GM12878 (cell line): ENCODE measurements around the gene PI4KA. TPM values are rescaled to one million over a fixed set of nuclear protein-coding genes. Genes with fewer than 3 reads are reported as not detected.

Experiments used
- ATAC-seq: fragments of 200-7000 bp; cut with Tn5 transposase; 3 replicates; pipeline ENCODE4 v1.9.1; 2020; ENCODE audit warnings: mild to moderate bottlenecking, moderate library complexity
- BruUV-seq: library from RNA; stranded (reverse); fragments of 400-500 nt; replicated peaks from 2 replicates; lab custom pipeline; 2021; lab: Mats Ljungman, UMichigan
- CTCF ChIA-PET: fragments of 300-600 bp; sonication (Branson Sonifier 250); formaldehyde crosslinking; extraction: SDS; loops from one replicate; lab custom pipeline; 2021; ENCODE audit warnings: inconsistent platforms; lab: Yijun Ruan, JAX
- POLR2A ChIA-PET: fragments of 350-600 bp; formaldehyde crosslinking; extraction: SDS; loops from one replicate; lab custom pipeline; 2021; ENCODE audit warnings: inconsistent platforms; lab: Charles Lee
- RAD21 ChIA-PET: fragments of 300-600 bp; sonication (Branson Sonifier 250); formaldehyde crosslinking; loops from one replicate; lab custom pipeline; 2023; ENCODE audit warnings: antibody characterized with exemption; ENCODE audit not compliant: unreplicated experiment; lab: Charles Lee
- SMC1A ChIA-PET: fragments of 300-600 bp; sonication (Branson Sonifier 250); formaldehyde crosslinking; loops from one replicate; lab custom pipeline; 2023; ENCODE audit not compliant: unreplicated experiment, uncharacterized antibody; lab: Charles Lee
- DNase-seq: peaks from one replicate; pipeline ENCODE4 v3.0.0-alpha.2; 2011; ENCODE audit warnings: low read depth, low spot score
- FAIRE-seq: peaks from 3 replicates; lab custom pipeline; 2011; peaks lifted over from hg19 to GRCh38; lab: Jason Lieb, UNC
- H2AFZ ChIP-seq: 2 replicates; pipeline ENCODE4 v1.6.0; 2011; ENCODE audit warnings: low read depth, low read length, control low read depth; ENCODE audit not compliant: control insufficient read depth
- H3K27ac ChIP-seq: 2 replicates; pipeline ENCODE4 v1.5.1; 2011; ENCODE audit warnings: control low read depth; ENCODE audit not compliant: control insufficient read depth, insufficient read depth
- H3K27me3 ChIP-seq, 2 experiments: replicated peaks in 1 of 2; 2 replicates each; pipeline versions ENCODE4 v1.6.0 to v1.6.1; 2011; ENCODE audit warnings: low read length in 1 of 2; ENCODE audit not compliant: control insufficient read depth in 2 of 2, insufficient read depth in 2 of 2
- H3K36me3 ChIP-seq, 2 experiments: 2 replicates each; pipeline ENCODE4 v1.5.1; 2011; ENCODE audit warnings: low read length in 1 of 2; ENCODE audit not compliant: control insufficient read depth in 2 of 2, insufficient read depth in 2 of 2
- H3K4me1 ChIP-seq: 2 replicates; pipeline ENCODE4 v1.6.1; 2011; ENCODE audit warnings: mild to moderate bottlenecking, low read length, moderate library complexity, mixed read lengths; ENCODE audit not compliant: control insufficient read depth, insufficient read depth
- H3K4me2 ChIP-seq: 2 replicates; pipeline ENCODE4 v1.6.0; 2011; ENCODE audit warnings: control low read depth; ENCODE audit not compliant: control insufficient read depth, insufficient read depth
- H3K4me3 ChIP-seq: fragments of 200-600 bp; sonication (generic); 2 replicates; pipeline ENCODE4 v1.5.1; 2016
- H3K79me2 ChIP-seq: 2 replicates; pipeline ENCODE4 v1.6.0; 2011; ENCODE audit warnings: low read length; ENCODE audit not compliant: control insufficient read depth, insufficient read depth
- H3K9ac ChIP-seq: 2 replicates; pipeline ENCODE4 v1.8.0; 2011; ENCODE audit warnings: low read length, control low read depth, mixed read lengths; ENCODE audit not compliant: control insufficient read depth, insufficient read depth
- H3K9me3 ChIP-seq: replicated peaks from 3 replicates; pipeline ENCODE4 v1.5.1; 2011; ENCODE audit warnings: mild to moderate bottlenecking, low read length; ENCODE audit not compliant: control insufficient read depth, insufficient read depth
- H4K20me1 ChIP-seq: 2 replicates; pipeline ENCODE4 v1.6.0; 2011; ENCODE audit not compliant: control insufficient read depth, insufficient read depth
- ATF7 ChIP-seq: fragments of 450-650 bp; IDR thresholded peaks from 2 replicates; pipeline ENCODE4 v1.6.1; 2016; ENCODE audit warnings: low read depth, mild to moderate bottlenecking
- PML ChIP-seq: IDR thresholded peaks from 2 replicates; pipeline ENCODE4 v1.6.1; 2012; ENCODE audit warnings: low read length, inconsistent platforms
- POU2F2 ChIP-seq: IDR thresholded peaks from 3 replicates; pipeline ENCODE4 v1.6.1; 2011; ENCODE audit warnings: low read depth, mild to moderate bottlenecking, low read length, borderline replicate concordance
- ZNF274 ChIP-seq: IDR thresholded peaks from one replicate; pipeline ENCODE4 v1.8.0; 2011; ENCODE audit not compliant: insufficient read length, insufficient read depth
- ZNF622 ChIP-seq: fragments of 450-650 bp; IDR thresholded peaks from 2 replicates; pipeline ENCODE4 v1.6.1; 2017; ENCODE audit warnings: mild to moderate bottlenecking, inconsistent platforms
- ZSCAN29 ChIP-seq: fragments of 450-650 bp; IDR thresholded peaks from 2 replicates; pipeline ENCODE4 v1.6.1; 2017; ENCODE audit warnings: mild to moderate bottlenecking, moderate library complexity
- WGBS: methylation state at CpG from one replicate; pipeline ENCODE4 v1.1.6; 2016; ENCODE audit warnings: low lambda C conversion rate; ENCODE audit not compliant: insufficient replicate concordance, insufficient coverage; ENCODE audit errors: missing lambda C conversion rate; 5-methylcytosine and 5-hydroxymethylcytosine counted together
- in situ Hi-C: fragments of 300-500 bp; cut with MboI; formaldehyde crosslinking; loops from 9 replicates; pipeline ENCODE4 v1.14.3; 2018; ENCODE audit warnings: mixed read lengths
- intact Hi-C: fragments of 100-400 bp; cut with micrococcal nuclease; formaldehyde crosslinking; loops from one replicate; pipeline ENCODE4 v1.14.2; 2022; ENCODE audit not compliant: unreplicated experiment
- polyA plus RNA-seq, 11 experiments: library from polyadenylated mRNA; depleted of rRNA in 4 of 11; unstranded in 6 of 11; stranded (reverse) in 5 of 11; fragments of >200 nt; fragmentation: Nextera tagmentation in 4 of 11; fragmentation: Illumina TruSeq in 1 of 11; extraction: Ambion mirVana in 4 of 11; extraction: Trizol in 1 of 11; gene quantifications; 1 replicate in 1 of 11; 2 replicates in 10 of 11; pipeline versions ENCODE4 v1.2.1 to v1.2.3, GENCODE V29; 2011 to 2016; ENCODE audit warnings: inconsistent platforms in 2 of 11, missing spikeins in 2 of 11, low read depth in 1 of 11
- total RNA-seq, 4 experiments: library from RNA; depleted of rRNA in 3 of 4; stranded (reverse); fragments of >200 nt in 3 of 4; fragmentation: Illumina TruSeq in 1 of 4; extraction: Trizol in 1 of 4; gene quantifications; 2 replicates each; pipeline versions ENCODE4 v1.2.1 to v1.2.3, GENCODE V29; 2013 to 2021
- TF ChIP-seq, protein P1 (sequence below): fragments of 450-650 bp; IDR thresholded peaks from 2 replicates; pipeline ENCODE4 v1.6.1; 2017; ENCODE audit warnings: mild to moderate bottlenecking
- TF ChIP-seq, protein P2 (sequence below): fragments of 150-350 bp; IDR thresholded peaks from 2 replicates; pipeline ENCODE4 v1.6.1; 2014; ENCODE audit warnings: mild to moderate bottlenecking, low read depth, low read length
- TF ChIP-seq, protein P3 (sequence below): fragments of 450-650 bp; conservative IDR thresholded peaks from 2 replicates; pipeline ENCODE4 v1.6.1; 2017; ENCODE audit warnings: mild to moderate bottlenecking, moderate library complexity
- TF ChIP-seq, protein P4 (sequence below): IDR thresholded peaks from 2 replicates; pipeline ENCODE4 v1.6.1; 2012; ENCODE audit warnings: low read depth, low read length, improper control_type of control experiment

The PI4KA gene
- total and polyA plus RNA-seq, 10 of the 15 experiments (the other 5 are each of a cell fraction or from before 2014, with no cell fraction given): 4.2 to 78.4 (median 42.1) TPM

DNA sequence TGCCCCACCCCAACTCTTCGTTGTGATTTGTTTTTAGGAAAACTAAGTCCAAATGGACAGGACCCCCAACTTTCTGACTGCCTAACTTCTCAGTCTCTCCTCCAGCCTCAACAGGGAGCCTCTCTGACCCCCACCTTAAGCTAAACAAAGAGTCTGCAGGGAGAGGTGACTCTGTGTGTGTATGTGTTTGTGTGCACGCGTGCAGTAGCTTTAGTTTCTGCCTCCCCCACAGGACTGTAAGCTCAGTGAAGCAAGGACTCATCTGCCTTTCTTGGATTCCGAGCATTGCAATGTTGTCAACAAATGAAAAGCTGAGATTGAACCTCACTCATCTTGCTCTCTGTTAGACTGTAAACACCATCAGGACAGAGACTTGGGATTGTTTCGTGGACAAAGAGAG, 8.1 kb upstream of the PI4KA start (continued):
- TF ChIP-seq ZNF274 (no peak), ZNF622 (no peak)
- TF ChIP-seq, protein P1, sequence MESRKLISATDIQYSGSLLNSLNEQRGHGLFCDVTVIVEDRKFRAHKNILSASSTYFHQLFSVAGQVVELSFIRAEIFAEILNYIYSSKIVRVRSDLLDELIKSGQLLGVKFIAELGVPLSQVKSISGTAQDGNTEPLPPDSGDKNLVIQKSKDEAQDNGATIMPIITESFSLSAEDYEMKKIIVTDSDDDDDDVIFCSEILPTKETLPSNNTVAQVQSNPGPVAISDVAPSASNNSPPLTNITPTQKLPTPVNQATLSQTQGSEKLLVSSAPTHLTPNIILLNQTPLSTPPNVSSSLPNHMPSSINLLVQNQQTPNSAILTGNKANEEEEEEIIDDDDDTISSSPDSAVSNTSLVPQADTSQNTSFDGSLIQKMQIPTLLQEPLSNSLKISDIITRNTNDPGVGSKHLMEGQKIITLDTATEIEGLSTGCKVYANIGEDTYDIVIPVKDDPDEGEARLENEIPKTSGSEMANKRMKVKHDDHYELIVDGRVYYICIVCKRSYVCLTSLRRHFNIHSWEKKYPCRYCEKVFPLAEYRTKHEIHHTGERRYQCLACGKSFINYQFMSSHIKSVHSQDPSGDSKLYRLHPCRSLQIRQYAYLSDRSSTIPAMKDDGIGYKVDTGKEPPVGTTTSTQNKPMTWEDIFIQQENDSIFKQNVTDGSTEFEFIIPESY: no peak

DNA sequence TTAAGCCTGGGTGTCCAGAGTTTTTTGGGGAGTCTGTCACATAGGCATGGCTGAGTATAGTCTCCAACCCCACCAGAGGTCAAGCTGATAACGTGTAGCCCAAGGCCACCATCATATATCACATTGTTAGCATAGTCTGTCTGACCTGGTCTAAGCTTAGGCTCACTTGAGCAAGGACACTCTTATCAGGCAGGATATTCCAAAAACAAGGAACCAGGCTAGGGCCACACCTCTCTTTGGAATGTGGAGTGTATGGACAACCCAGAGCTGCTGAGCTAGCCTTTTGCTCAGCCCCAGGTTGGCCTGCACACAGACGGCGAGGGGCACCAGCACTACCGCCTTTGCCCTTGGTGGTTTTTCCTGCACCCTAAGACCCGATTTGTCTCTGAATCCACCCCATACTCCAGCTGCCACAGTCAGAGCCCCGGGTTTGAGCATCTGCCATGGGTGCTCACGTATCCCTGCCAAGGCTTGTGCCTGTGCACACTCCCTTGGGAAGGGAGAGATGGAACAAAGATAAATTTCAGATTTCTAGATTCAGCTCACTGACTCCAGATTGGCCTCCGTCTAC, 7.3 kb upstream of the PI4KA start:
- H3K27ac ChIP-seq: no peak overlapping the region
- TF ChIP-seq POU2F2 (no peak), ZSCAN29 (no peak), ZNF622 (no peak), PML (no peak), ATF7 (no peak)
- TF ChIP-seq, protein P2, sequence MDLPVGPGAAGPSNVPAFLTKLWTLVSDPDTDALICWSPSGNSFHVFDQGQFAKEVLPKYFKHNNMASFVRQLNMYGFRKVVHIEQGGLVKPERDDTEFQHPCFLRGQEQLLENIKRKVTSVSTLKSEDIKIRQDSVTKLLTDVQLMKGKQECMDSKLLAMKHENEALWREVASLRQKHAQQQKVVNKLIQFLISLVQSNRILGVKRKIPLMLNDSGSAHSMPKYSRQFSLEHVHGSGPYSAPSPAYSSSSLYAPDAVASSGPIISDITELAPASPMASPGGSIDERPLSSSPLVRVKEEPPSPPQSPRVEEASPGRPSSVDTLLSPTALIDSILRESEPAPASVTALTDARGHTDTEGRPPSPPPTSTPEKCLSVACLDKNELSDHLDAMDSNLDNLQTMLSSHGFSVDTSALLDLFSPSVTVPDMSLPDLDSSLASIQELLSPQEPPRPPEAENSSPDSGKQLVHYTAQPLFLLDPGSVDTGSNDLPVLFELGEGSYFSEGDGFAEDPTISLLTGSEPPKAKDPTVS: no peak
- TF ChIP-seq, protein P3, sequence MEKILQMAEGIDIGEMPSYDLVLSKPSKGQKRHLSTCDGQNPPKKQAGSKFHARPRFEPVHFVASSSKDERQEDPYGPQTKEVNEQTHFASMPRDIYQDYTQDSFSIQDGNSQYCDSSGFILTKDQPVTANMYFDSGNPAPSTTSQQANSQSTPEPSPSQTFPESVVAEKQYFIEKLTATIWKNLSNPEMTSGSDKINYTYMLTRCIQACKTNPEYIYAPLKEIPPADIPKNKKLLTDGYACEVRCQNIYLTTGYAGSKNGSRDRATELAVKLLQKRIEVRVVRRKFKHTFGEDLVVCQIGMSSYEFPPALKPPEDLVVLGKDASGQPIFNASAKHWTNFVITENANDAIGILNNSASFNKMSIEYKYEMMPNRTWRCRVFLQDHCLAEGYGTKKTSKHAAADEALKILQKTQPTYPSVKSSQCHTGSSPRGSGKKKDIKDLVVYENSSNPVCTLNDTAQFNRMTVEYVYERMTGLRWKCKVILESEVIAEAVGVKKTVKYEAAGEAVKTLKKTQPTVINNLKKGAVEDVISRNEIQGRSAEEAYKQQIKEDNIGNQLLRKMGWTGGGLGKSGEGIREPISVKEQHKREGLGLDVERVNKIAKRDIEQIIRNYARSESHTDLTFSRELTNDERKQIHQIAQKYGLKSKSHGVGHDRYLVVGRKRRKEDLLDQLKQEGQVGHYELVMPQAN: no peak
- TF ChIP-seq, protein P4, sequence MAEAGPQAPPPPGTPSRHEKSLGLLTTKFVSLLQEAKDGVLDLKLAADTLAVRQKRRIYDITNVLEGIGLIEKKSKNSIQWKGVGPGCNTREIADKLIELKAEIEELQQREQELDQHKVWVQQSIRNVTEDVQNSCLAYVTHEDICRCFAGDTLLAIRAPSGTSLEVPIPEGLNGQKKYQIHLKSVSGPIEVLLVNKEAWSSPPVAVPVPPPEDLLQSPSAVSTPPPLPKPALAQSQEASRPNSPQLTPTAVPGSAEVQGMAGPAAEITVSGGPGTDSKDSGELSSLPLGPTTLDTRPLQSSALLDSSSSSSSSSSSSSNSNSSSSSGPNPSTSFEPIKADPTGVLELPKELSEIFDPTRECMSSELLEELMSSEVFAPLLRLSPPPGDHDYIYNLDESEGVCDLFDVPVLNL: no peak
- no TSS peak for BruUV-seq
- intact Hi-C loops: no loop called here
- no peaks in the 10 kb centered on the region for H3K4me1 ChIP-seq
- no peaks in the 10 kb centered on the region for H3K9me3 ChIP-seq
- H3K4me2 ChIP-seq: no peak overlapping the region
- ChIA-PET POLR2A (no interaction called here), CTCF (interaction anchor here (1.2 kb wide), 1 partner anchor 72 kb away, joined by 4 read pairs; no protein-coding TSS in a partner anchor), SMC1A (interaction anchor here (0.6 to 1.2 kb wide), 2 partner anchors 13 to 114 kb away, joined by 3 read pairs; no protein-coding TSS in a partner anchor), RAD21 (no interaction called here)
- 94% methylated on average over 7 of the region's 8 CpGs for WGBS
- ATAC-seq (no peak), DNase-seq (no peak), FAIRE-seq (no peak)
- no peaks in the 10 kb centered on the region for H4K20me1 ChIP-seq
- H3K36me3 ChIP-seq: peaks cover 0 to 6% of the 10 kb centered on the region in 2 experiments; a peak in 2 of 4 replicates
- no peak overlapping the region for H2AFZ ChIP-seq
- no peaks in the 10 kb centered on the region for H3K27me3 ChIP-seq
- no peaks in the 10 kb centered on the region for H3K79me2 ChIP-seq
- in situ Hi-C loops: loop anchor here (10.0 kb wide), 1 partner anchor 49 kb away; the partner anchor contains the start of gene CRKL
- no peak overlapping the region for H3K4me3 ChIP-seq
- H3K9ac ChIP-seq: no peak overlapping the region
